ENCODE data around the gene ACACB.
"Not testable (repeated sequence)": the region's sequence is repeated elsewhere in the genome, so short reads cannot be mapped to it uniquely, and the experiment has no call there.

The ACACB gene

GRCh38 chr12:109169262-109169661 is 52.9 kb downstream of the ACACB start:
- no peaks in the 10 kb centered on the region for H3K4me1 ChIP-seq (ENCODE audit: low read depth, poor library complexity, severe bottlenecking)
- H3K27ac ChIP-seq = no peak overlapping the region
- no peak overlapping the region for H2AFZ ChIP-seq (ENCODE audit: low read depth)
- no peaks in the 10 kb centered on the region for H4K20me1 ChIP-seq (ENCODE audit: insufficient read depth)
- no peaks in the 10 kb centered on the region for H3K79me2 ChIP-seq (ENCODE audit: insufficient read depth, low read depth)
- H3K4me2 ChIP-seq = no peak overlapping the region
- no peak overlapping the region for H3K4me3 ChIP-seq (IDR thresholded peaks at IDR 0.05; ENCODE audit: insufficient read depth, low read depth, low read length)
- no peaks in the 10 kb centered on the region for H3K27me3 ChIP-seq (ENCODE audit: insufficient read depth, low read depth)
- no peaks in the 10 kb centered on the region for H3K36me3 ChIP-seq (ENCODE audit: insufficient read depth)
- H3K9ac ChIP-seq = no peak overlapping the region
- TF ChIP-seq, protein P1, sequence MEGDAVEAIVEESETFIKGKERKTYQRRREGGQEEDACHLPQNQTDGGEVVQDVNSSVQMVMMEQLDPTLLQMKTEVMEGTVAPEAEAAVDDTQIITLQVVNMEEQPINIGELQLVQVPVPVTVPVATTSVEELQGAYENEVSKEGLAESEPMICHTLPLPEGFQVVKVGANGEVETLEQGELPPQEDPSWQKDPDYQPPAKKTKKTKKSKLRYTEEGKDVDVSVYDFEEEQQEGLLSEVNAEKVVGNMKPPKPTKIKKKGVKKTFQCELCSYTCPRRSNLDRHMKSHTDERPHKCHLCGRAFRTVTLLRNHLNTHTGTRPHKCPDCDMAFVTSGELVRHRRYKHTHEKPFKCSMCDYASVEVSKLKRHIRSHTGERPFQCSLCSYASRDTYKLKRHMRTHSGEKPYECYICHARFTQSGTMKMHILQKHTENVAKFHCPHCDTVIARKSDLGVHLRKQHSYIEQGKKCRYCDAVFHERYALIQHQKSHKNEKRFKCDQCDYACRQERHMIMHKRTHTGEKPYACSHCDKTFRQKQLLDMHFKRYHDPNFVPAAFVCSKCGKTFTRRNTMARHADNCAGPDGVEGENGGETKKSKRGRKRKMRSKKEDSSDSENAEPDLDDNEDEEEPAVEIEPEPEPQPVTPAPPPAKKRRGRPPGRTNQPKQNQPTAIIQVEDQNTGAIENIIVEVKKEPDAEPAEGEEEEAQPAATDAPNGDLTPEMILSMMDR (conservative IDR thresholded peaks at IDR 0.05; ENCODE audit: low read depth, low read length) = no peak

DNA sequence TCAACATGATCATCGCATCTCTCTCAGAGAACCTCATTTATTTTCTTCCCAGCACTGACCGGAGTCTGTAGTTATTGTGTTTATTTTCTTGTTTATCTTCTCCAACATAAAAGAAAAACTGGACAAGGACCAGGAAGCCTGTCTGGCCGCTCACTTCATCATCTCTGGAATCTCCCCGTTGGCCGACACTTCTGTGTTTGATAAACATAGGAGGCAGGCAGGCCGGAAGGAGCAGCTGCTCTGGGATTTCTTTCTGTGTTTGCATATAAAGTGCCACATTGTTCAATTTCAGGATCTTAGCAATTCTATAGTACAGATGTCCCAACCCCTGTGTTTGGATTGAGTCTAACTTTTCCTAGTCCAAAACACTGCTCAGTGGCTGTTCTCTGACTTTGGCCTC is 53.3 kb downstream of the ACACB start:
- H3K27me3 ChIP-seq (ENCODE audit: insufficient read depth, low read depth) = no peaks in the 10 kb centered on the region
- H3K4me3 ChIP-seq (IDR thresholded peaks at IDR 0.05; ENCODE audit: insufficient read depth, low read depth, low read length) = no peak overlapping the region
- H3K4me1 ChIP-seq (ENCODE audit: low read depth, poor library complexity, severe bottlenecking) = no peaks in the 10 kb centered on the region
- TF ChIP-seq, protein P1 (conservative IDR thresholded peaks at IDR 0.05; ENCODE audit: low read depth, low read length) = no peak
- no peaks in the 10 kb centered on the region for H3K36me3 ChIP-seq (ENCODE audit: insufficient read depth)
- H3K79me2 ChIP-seq (ENCODE audit: insufficient read depth, low read depth) = no peaks in the 10 kb centered on the region
- no peak overlapping the region for H2AFZ ChIP-seq (ENCODE audit: low read depth)
- no peaks in the 10 kb centered on the region for H4K20me1 ChIP-seq (ENCODE audit: insufficient read depth)
- H3K4me2 ChIP-seq = no peak overlapping the region
- H3K9ac ChIP-seq = no peak overlapping the region
- H3K27ac ChIP-seq = no peak overlapping the region

DNA sequence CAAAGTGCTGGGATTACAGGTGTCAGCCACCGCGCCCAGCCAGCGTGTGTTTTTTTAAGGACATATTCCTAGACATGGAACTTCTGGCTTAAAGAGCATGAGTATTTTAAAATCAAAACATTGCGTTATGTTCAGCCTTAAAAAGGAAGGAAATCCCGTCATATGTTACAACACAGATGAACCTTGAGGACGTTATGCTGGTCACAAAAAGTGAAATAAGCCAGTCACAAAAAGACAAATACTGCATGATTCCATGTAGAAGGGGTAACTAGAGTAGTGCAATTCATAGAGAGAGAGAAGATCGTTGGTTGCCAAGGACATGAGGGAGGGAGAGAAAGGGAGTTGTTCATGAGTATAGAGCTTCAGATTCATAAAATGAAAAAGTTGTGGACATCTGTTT is 53.9 kb downstream of the ACACB start:
- Histone ChIP-seq H3K9ac (no peak overlapping the region), H3K36me3 (ENCODE audit: insufficient read depth) (no peaks in the 10 kb centered on the region), H2AFZ (ENCODE audit: low read depth) (no peak overlapping the region), H3K27ac (no peak overlapping the region), H3K4me3 (IDR thresholded peaks at IDR 0.05; ENCODE audit: insufficient read depth, low read depth, low read length) (no peak overlapping the region), H3K4me2 (no peak overlapping the region), H4K20me1 (ENCODE audit: insufficient read depth) (no peaks in the 10 kb centered on the region), H3K4me1 (ENCODE audit: low read depth, poor library complexity, severe bottlenecking) (no peaks in the 10 kb centered on the region), H3K79me2 (ENCODE audit: insufficient read depth, low read depth) (no peaks in the 10 kb centered on the region), H3K27me3 (ENCODE audit: insufficient read depth, low read depth) (no peaks in the 10 kb centered on the region)
- TF ChIP-seq, protein P1 (conservative IDR thresholded peaks at IDR 0.05; ENCODE audit: low read depth, low read length) = no peak

DNA sequence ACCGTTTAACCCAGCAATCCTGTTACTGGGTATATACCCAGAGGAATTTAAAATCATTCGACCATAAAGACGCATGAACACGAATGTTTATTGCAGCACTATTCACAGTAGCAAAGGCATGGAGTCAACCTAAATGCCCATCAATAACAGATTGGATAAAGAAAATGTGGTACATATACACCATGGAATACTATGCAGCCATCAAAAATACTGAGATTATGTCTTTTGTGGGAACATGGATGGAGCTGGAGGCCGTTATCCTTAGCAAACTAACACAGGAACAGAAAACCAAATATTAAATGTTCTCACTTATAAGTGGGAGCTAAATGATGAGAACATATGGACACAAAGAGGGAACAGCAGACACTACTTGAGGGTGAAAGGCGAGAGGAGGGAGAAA is 56.4 kb downstream of the ACACB start:
- H3K9ac ChIP-seq; H3K36me3 ChIP-seq (ENCODE audit: insufficient read depth); H3K27me3 ChIP-seq (ENCODE audit: insufficient read depth, low read depth); H3K27ac ChIP-seq; H4K20me1 ChIP-seq (ENCODE audit: insufficient read depth); H3K79me2 ChIP-seq (ENCODE audit: insufficient read depth, low read depth); H3K4me3 ChIP-seq (IDR thresholded peaks at IDR 0.05; ENCODE audit: insufficient read depth, low read depth, low read length); H2AFZ ChIP-seq (ENCODE audit: low read depth); H3K4me1 ChIP-seq (ENCODE audit: low read depth, poor library complexity, severe bottlenecking); H3K4me2 ChIP-seq: not testable (repeated sequence)

GRCh38 chr12:109173443-109174240 is 57.3 kb downstream of the ACACB start:
- H3K79me2 ChIP-seq (ENCODE audit: insufficient read depth, low read depth) = no peaks in the 10 kb centered on the region
- no peak overlapping the region for H3K9ac ChIP-seq
- no peaks in the 10 kb centered on the region for H4K20me1 ChIP-seq (ENCODE audit: insufficient read depth)
- no peak overlapping the region for H3K4me3 ChIP-seq (IDR thresholded peaks at IDR 0.05; ENCODE audit: insufficient read depth, low read depth, low read length)
- H3K36me3 ChIP-seq (ENCODE audit: insufficient read depth) = no peaks in the 10 kb centered on the region
- H3K27me3 ChIP-seq (ENCODE audit: insufficient read depth, low read depth) = no peaks in the 10 kb centered on the region
- no peak overlapping the region for H3K27ac ChIP-seq
- H3K4me2 ChIP-seq = no peak overlapping the region
- no peaks in the 10 kb centered on the region for H3K4me1 ChIP-seq (ENCODE audit: low read depth, poor library complexity, severe bottlenecking)
- no peak overlapping the region for H2AFZ ChIP-seq (ENCODE audit: low read depth)
- TF ChIP-seq, protein P1 (conservative IDR thresholded peaks at IDR 0.05; ENCODE audit: low read depth, low read length) = no peak

Measured in KMS-11 (cell line).